Measurements from ENCODE around the gene CFAP410. TPM values are rescaled to one million over a fixed set of nuclear protein-coding genes. Genes with fewer than 3 reads are reported as not detected.

The CFAP410 gene
- total RNA-seq, 3 donors from 2014 or later = 22.2 to 31.1 (median 27.8) TPM

DNA sequence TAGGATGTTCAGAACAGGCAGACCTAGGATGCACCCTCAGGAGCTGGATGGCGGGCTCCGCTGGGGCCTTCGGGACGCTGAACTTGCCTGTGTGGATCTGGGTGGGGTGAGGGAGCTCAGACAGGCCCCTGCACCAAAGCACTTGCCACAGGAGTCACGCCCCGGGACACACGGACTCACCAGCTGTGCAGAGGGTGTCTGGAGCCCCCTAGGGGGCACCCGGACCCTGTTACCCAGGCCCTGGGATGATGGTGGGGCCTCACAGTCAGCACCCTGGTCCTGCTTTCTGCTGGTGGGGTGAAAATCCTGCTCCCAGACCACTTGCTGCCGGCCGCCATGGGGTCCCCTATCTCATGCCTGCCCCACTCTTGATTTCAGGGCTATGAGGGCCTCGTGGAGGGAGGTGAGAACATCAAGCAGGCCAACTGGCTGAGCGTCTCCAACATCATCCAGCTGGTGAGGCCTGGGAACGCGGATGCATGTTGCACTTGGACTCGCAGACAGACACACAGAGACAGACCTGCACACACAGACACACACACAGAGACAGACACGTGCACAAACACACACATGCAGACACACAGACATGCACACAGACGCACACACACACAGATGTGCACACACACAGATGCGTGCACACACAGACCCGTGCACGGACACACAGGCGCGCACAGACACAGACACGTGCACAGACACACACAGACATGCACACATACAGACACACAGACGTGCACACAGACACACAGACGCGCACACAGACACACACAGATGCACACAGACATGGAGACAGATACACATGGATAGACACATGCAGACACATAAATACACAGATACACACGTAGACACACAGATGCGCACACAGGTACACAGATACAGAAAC is 28.3 kb downstream of the CFAP410 start:
- no peak for DNase-seq (ENCODE audit: low spot score in 2 of 2)
- Histone ChIP-seq H3K27ac (no peak overlapping the region), H3K36me3 (no peaks in the 10 kb centered on the region), H3K27me3 (no peaks in the 10 kb centered on the region), H3K4me3 (no peak overlapping the region), H3K9me3 (no peaks in the 10 kb centered on the region), H3K4me1 (peaks cover 3 to 9% of the 10 kb centered on the region in 2 donors)
- TF ChIP-seq CTCF (IDR thresholded peaks at IDR 0.05) = no peak
- intact Hi-C loops (cut with DNase I; ENCODE audit: low total_unique reads) = no loop called here

DNA sequence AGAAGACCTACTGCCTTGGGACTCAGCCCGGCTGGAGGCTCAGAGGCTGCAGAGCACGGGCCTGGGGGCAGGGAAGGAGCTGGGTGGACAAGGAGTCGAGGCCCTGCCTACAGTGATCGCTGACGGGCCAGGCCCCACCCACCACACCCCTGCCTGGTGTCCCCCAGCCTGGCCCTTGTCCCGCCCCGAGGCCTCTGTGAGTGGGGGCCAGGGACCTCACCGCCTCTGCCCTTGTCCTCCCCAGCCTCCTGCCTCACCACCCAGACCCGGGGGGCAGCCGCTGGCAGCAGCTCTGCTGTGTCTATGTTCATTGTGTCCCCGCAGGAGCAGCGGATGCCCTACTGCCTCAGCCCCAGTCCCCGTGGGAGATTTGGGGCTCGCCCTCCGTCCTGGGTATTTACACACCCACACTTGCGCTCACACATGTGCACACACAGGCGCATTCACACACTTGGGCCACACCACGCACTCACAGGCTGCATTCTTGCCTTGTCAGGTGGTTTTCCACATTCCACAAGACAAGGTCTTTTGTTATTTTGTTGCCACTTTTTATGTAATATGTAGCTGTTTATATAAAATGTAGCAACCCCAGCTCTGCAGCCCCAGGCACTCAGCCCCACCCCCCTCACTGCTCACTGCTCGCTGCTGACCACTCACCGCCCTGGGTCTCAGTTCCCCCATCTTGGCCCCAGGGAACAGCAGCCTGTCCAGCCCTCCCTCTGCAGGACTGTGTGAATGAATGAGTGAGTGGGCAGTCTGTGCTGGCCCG is 32.1 kb downstream of the CFAP410 start:
- peak overlapping the region in 1 of 3 donors; percentile 3 for H3K4me3 ChIP-seq
- no peaks in the 10 kb centered on the region for H3K27me3 ChIP-seq
- DNase-seq (ENCODE audit: low spot score in 2 of 2) = no peak
- peak overlapping the region; percentile 48 to 76 for H3K27ac ChIP-seq
- intact Hi-C loops (cut with DNase I; ENCODE audit: low total_unique reads) = no loop called here
- TF ChIP-seq CTCF (IDR thresholded peaks at IDR 0.05) (no peak), POLR2AphosphoS5 (IDR thresholded peaks at IDR 0.05) (no peak), POLR2A (IDR thresholded peaks at IDR 0.05) (no peak)
- no peaks in the 10 kb centered on the region for H3K36me3 ChIP-seq
- H3K4me1 ChIP-seq = peaks cover 3 to 33% of the 10 kb centered on the region in 2 donors
- no peaks in the 10 kb centered on the region for H3K9me3 ChIP-seq

GRCh38 chr21:44305691-44306090 is 33.5 kb downstream of the CFAP410 start:
- no peak for DNase-seq (ENCODE audit: low spot score in 2 of 2)
- no peaks in the 10 kb centered on the region for H3K36me3 ChIP-seq
- peaks cover 3 to 33% of the 10 kb centered on the region in 2 donors for H3K4me1 ChIP-seq
- H3K4me3 ChIP-seq = no peak overlapping the region
- intact Hi-C loops (cut with DNase I; ENCODE audit: low total_unique reads) = no loop called here
- no peaks in the 10 kb centered on the region for H3K27me3 ChIP-seq
- peak overlapping the region in 1 of 2 donors; percentile 76 for H3K27ac ChIP-seq
- TF ChIP-seq CTCF (IDR thresholded peaks at IDR 0.05) = no peak
- TF ChIP-seq POLR2A (IDR thresholded peaks at IDR 0.05) = no peak
- TF ChIP-seq POLR2AphosphoS5 (IDR thresholded peaks at IDR 0.05) = no peak
- no peaks in the 10 kb centered on the region for H3K9me3 ChIP-seq

DNA sequence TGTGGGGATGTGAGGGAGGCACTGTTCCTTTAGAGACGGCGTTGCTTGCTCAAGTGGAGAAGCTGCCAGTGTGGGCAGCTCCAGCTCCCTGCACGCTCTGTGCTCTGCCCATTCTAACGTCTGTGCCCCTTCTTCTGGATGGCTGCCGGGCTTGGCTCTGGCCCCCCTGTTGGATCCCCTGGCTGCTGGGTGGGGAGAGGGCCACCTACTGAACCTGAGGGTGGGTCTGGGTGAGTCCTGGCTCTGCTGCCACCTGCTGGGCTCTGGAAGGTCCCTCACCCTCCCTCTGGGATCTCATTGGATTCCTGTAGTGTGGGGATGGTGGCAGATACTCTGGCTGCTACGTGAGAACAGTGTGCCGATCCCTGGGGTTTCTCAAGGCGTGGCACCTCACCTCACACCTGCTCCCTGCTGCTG is 34.3 kb downstream of the CFAP410 start:
- DNase-seq (ENCODE audit: low spot score in 2 of 2) = no peak
- Histone ChIP-seq H3K9me3 (no peaks in the 10 kb centered on the region), H3K27me3 (no peaks in the 10 kb centered on the region), H3K27ac (peak overlapping the region in 1 of 2 donors; percentile 76), H3K36me3 (no peaks in the 10 kb centered on the region), H3K4me1 (peaks cover 3 to 33% of the 10 kb centered on the region in 2 donors), H3K4me3 (no peak overlapping the region)
- TF ChIP-seq POLR2A (IDR thresholded peaks at IDR 0.05) (no peak), CTCF (IDR thresholded peaks at IDR 0.05) (peak in 2 of 3 donors; percentile 35 to 49)
- intact Hi-C loops (cut with DNase I; ENCODE audit: low total_unique reads) = no loop called here

Measured in breast epithelium (tissue), 4 donors.